DOHH2 (cell line): Measurements from ENCODE around the gene UQCC5.

Experiments used
- H3F3A ChIP-seq: fragments of 200-600 bp; sonication (generic), shearing (Covaris generic); 2 replicates; pipeline ENCODE4 v1.6.0; 2016; ENCODE audit warnings: antibody characterized with exemption, mild to moderate bottlenecking; ENCODE audit not compliant: control insufficient read depth, insufficient read depth
- H3K27ac ChIP-seq: fragments of 200-600 bp; sonication (generic); 2 replicates; pipeline ENCODE4 v1.5.1; 2014; ENCODE audit warnings: low read depth, mild to moderate bottlenecking, low read length, moderate library complexity
- H3K27me3 ChIP-seq: fragments of 200-600 bp; sonication (generic); 2 replicates; pipeline ENCODE4 v1.6.1; 2014; ENCODE audit warnings: mild to moderate bottlenecking, low read length, mixed read lengths; ENCODE audit not compliant: control insufficient read depth
- H3K36me3 ChIP-seq: fragments of 200-600 bp; sonication (generic); 2 replicates; pipeline ENCODE4 v1.6.1; 2014; ENCODE audit warnings: mild to moderate bottlenecking, low read length, moderate library complexity, mixed read lengths; ENCODE audit not compliant: control insufficient read depth
- H3K4me1 ChIP-seq: fragments of 200-600 bp; sonication (generic); 2 replicates; pipeline ENCODE4 v1.6.1; 2014; ENCODE audit warnings: mild to moderate bottlenecking, low read length, mixed read lengths; ENCODE audit not compliant: control insufficient read depth
- H3K4me2 ChIP-seq: fragments of 200-600 bp; sonication (generic); 2 replicates; pipeline ENCODE4 v1.6.0; 2014; ENCODE audit warnings: mild to moderate bottlenecking, low read length, moderate library complexity
- H3K4me3 ChIP-seq: fragments of 200-600 bp; sonication (generic); 2 replicates; pipeline ENCODE4 v1.5.1; 2014; ENCODE audit warnings: mild to moderate bottlenecking, low read length, mixed read lengths
- H3K79me2 ChIP-seq: fragments of 200-600 bp; sonication (generic); 2 replicates; pipeline ENCODE4 v1.6.1; 2014; ENCODE audit warnings: mild to moderate bottlenecking, low read length, mixed read lengths; ENCODE audit not compliant: control insufficient read depth
- H3K9me2 ChIP-seq: fragments of 200-600 bp; sonication (generic); replicated peaks from 2 replicates; pipeline ENCODE4 v1.6.1; 2014; ENCODE audit warnings: mild to moderate bottlenecking, low read length, mixed read lengths; ENCODE audit not compliant: control insufficient read depth
- H3K9me3 ChIP-seq: fragments of 200-600 bp; sonication (generic); 2 replicates; pipeline ENCODE4 v1.6.1; 2014; ENCODE audit warnings: antibody characterized with exemption, low read length, mixed read lengths; ENCODE audit not compliant: control insufficient read depth, insufficient read depth
- H4K20me1 ChIP-seq: fragments of 200-600 bp; sonication (generic); 2 replicates; pipeline ENCODE4 v1.6.0; 2014; ENCODE audit warnings: low read depth, mild to moderate bottlenecking, antibody characterized with exemption, low read length, moderate library complexity; ENCODE audit not compliant: control insufficient read depth, insufficient read depth
- EZH2phosphoT487 ChIP-seq: fragments of 200-600 bp; sonication (generic); IDR thresholded peaks from 2 replicates; pipeline ENCODE4 v1.6.1; 2017; ENCODE audit warnings: borderline replicate concordance, mild to moderate bottlenecking, antibody characterized with exemption, low read length, moderate library complexity, mixed read lengths
- TF ChIP-seq, protein P1 (sequence below): fragments of 200-600 bp; sonication (generic); IDR thresholded peaks from one replicate; pipeline ENCODE4 v1.5.1; 2014; ENCODE audit warnings: antibody characterized with exemption, mild to moderate bottlenecking, low read depth, low read length; ENCODE audit not compliant: poor library complexity, severe bottlenecking

UQCC5 gene

DNA sequence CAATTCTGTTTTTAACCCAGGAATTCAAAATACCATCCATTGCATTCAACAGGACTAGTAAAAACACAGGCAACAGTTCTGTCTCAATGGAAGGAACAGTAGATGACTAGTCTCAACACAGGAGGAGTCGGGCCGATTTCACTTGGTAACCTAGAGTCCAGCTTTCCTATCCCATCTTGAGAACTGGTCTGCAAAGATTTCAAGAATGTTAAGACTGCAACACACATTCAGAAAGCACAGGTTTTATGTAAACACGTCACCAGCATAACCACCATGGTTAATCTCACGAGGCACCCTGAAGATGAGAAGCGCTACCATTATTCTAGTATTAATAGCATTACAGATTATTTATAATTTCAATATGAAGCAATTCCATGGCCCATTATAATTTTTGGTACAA, 22.0 kb downstream of the UQCC5 start:
- Histone ChIP-seq H3K9me2 (no peaks in the 10 kb centered on the region), H3K4me1 (no peaks in the 10 kb centered on the region), H3K79me2 (no peaks in the 10 kb centered on the region), H4K20me1 (no peaks in the 10 kb centered on the region), H3K4me2 (no peak overlapping the region), H3K4me3 (no peak overlapping the region), H3F3A (no peaks in the 10 kb centered on the region), H3K36me3 (peaks cover 81% of the 10 kb centered on the region), H3K27me3 (no peaks in the 10 kb centered on the region), H3K9me3 (no peaks in the 10 kb centered on the region), H3K27ac (no peak overlapping the region)
- no peak for TF ChIP-seq EZH2phosphoT487
- TF ChIP-seq, protein P1, sequence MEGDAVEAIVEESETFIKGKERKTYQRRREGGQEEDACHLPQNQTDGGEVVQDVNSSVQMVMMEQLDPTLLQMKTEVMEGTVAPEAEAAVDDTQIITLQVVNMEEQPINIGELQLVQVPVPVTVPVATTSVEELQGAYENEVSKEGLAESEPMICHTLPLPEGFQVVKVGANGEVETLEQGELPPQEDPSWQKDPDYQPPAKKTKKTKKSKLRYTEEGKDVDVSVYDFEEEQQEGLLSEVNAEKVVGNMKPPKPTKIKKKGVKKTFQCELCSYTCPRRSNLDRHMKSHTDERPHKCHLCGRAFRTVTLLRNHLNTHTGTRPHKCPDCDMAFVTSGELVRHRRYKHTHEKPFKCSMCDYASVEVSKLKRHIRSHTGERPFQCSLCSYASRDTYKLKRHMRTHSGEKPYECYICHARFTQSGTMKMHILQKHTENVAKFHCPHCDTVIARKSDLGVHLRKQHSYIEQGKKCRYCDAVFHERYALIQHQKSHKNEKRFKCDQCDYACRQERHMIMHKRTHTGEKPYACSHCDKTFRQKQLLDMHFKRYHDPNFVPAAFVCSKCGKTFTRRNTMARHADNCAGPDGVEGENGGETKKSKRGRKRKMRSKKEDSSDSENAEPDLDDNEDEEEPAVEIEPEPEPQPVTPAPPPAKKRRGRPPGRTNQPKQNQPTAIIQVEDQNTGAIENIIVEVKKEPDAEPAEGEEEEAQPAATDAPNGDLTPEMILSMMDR: no peak

DNA sequence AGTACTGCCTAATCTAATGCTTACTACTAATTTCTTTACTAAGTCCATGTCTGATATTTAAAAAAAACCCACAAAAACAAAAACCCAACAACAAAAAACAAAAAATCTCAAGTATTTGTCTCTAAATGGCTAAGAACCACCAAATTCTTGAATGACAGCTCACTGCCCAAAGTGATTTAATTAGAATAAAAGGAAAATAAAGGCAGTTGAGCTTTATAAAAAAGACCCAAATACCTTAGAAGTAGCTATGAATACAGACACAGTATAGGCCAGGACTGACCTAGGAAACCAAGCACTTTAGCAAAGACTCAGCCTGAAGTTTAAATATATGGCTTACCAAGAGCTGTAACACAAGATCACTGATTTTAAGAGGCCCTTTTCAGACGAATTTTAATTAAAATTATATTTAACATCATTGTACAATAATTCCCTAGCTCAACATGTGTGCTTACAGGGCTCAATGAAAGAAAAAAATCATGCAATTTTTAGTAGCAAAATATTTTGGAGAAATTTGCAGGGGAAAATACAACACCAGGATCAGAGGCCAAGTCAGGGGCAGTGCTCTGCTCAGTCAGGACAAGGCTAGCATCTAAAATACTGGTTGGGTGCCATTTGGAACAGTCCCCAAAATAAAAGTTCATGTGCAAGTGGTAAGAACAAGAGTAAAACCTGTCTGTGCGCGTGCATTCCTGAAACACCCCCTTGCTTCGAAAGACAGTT, 24.8 kb downstream of the UQCC5 start:
- Histone ChIP-seq H3K4me3 (no peak overlapping the region), H3K4me2 (no peak overlapping the region)

DNA sequence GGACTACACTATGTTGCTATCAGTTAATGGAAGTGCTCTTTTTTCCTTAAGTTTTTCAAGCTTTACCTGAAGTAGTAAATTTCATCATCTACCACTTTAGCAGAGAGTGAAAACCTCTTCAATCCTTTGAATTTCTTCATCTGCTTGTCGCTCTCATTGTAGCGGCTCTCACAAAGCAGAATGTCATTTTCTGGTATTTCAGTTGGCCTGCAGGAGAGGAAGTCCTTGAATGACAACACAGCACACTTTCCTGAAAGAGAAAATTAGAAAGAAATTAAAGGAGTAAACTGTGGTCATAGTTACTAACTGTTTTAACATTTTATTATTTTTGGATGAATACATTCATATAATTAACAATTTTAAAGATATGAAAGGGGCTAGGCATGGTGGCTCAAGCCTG, 27.6 kb downstream of the UQCC5 start:
- H3K36me3 ChIP-seq: peaks cover 47% of the 10 kb centered on the region
- no peaks in the 10 kb centered on the region for H3K4me1 ChIP-seq
- no peak overlapping the region for H3K4me2 ChIP-seq
- no peaks in the 10 kb centered on the region for H3K27me3 ChIP-seq
- no peak overlapping the region for H3K27ac ChIP-seq
- TF ChIP-seq, protein P1: no peak
- TF ChIP-seq EZH2phosphoT487: no peak
- H3F3A ChIP-seq: no peaks in the 10 kb centered on the region
- no peaks in the 10 kb centered on the region for H3K9me2 ChIP-seq
- H3K79me2 ChIP-seq: no peaks in the 10 kb centered on the region
- H4K20me1 ChIP-seq: no peaks in the 10 kb centered on the region
- no peaks in the 10 kb centered on the region for H3K9me3 ChIP-seq
- no peak overlapping the region for H3K4me3 ChIP-seq

More for the DNA sequence above, 24.8 kb downstream of the UQCC5 start:
- Histone ChIP-seq H3K27ac (no peak overlapping the region), H3K27me3 (no peaks in the 10 kb centered on the region), H3K79me2 (no peaks in the 10 kb centered on the region), H3K4me1 (no peaks in the 10 kb centered on the region), H4K20me1 (no peaks in the 10 kb centered on the region), H3F3A (no peaks in the 10 kb centered on the region), H3K9me2 (no peaks in the 10 kb centered on the region), H3K36me3 (peaks cover 71% of the 10 kb centered on the region), H3K9me3 (no peaks in the 10 kb centered on the region)
- no peak for TF ChIP-seq EZH2phosphoT487
- TF ChIP-seq, protein P1: no peak
